ENCODE measurements around the gene KIFC3. TPM values are rescaled to one million over a fixed set of nuclear protein-coding genes. Genes with fewer than 3 reads are reported as not detected.

The KIFC3 gene
- total and polyA plus RNA-seq, 2 donors (not counting 1 experiment from before 2014, with no cell fraction given): 0.07 to 0.67 TPM

DNA sequence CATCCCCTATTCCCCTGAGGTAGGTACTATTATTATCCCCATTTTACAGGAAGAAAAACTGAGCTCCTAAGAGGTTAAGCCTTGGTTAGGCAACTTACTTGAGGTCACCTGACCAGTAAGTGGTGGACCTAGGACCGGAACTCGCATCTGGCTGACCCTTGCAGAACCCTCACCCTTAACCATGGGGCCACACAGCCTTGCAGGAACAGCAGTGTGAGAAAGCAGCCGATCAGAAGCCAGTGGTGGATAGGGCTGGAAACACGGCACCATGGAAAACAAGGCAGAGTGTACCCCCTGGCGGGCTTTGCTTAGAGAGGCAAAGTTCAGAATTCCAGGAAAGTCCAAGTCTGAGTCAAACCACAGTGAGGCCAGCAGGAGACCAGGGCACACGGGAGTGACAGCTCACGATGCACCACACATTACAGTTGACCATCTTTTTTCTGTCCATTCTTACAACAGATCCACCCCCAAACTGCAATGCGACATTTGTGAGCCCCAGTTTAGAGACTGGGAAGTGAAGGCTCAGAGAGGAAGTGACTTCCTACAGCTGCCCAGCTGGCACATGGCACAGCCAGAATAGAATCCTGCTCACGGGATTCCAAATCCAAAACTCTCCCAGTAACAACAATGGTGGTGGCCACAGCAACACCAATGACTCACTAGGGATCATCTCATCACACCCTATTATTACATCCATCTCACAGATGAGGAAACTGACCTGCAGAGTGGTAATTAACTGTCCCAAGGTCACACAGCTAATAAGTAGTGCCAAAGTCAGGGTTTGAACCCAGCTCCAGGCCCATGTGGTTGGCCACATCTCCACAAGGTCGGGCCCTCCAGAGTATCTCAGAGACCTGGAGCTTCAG lies 20.3 kb downstream of the KIFC3 start:
- TF ChIP-seq CTCF (IDR thresholded peaks at IDR 0.05) (no peak), EZH2 (IDR thresholded peaks at IDR 0.05; ENCODE audit: borderline replicate concordance, insufficient read depth, low read depth, low read length, poor library complexity, severe bottlenecking) (no peak)
- H3K4me3 ChIP-seq (ENCODE audit: control extremely low read depth in 1 of 5, extremely low read depth in 1 of 5, insufficient read depth in 1 of 5, low read depth in 2 of 5, low read length in 4 of 5): no peak overlapping the region
- no peak overlapping the region for H3K27ac ChIP-seq (ENCODE audit: low read length in 2 of 2)
- H3K27me3 Mint-ChIP-seq: peaks cover 4% of the 10 kb centered on the region
- H3K36me3 ChIP-seq (replicated peaks in 1 of 2; ENCODE audit: control extremely low read depth in 1 of 2, control insufficient read depth in 1 of 2, extremely low read depth in 1 of 2, insufficient read depth in 2 of 2, low read length in 1 of 2): no peaks in the 10 kb centered on the region
- H3K9me3 Mint-ChIP-seq (ENCODE audit: insufficient read depth): no peaks in the 10 kb centered on the region
- H3K4me1 ChIP-seq (ENCODE audit: control insufficient read depth in 2 of 2, insufficient read depth in 2 of 2, low read length in 2 of 2): no peaks in the 10 kb centered on the region
- no peaks in the 10 kb centered on the region for H3K79me2 ChIP-seq (ENCODE audit: control insufficient read depth, insufficient read depth, low read length)
- intact Hi-C loops (cut with micrococcal nuclease): no loop called here
- POLR2A ChIA-PET: no interaction called here
- H3K4me3 Mint-ChIP-seq: no peak overlapping the region
- H3K9ac ChIP-seq (ENCODE audit: low read length): no peak overlapping the region
- H2AFZ ChIP-seq (ENCODE audit: insufficient read depth, low read depth, low read length, poor library complexity, severe bottlenecking): no peak overlapping the region
- 93% methylated on average over 8 of the region's 10 CpGs for WGBS (ENCODE audit: insufficient coverage)
- DNase-seq: no peak
- no peaks in the 10 kb centered on the region for H3K27me3 ChIP-seq (replicated peaks in 1 of 4; ENCODE audit: control extremely low read depth in 1 of 4, control insufficient read depth in 3 of 4, insufficient read depth in 4 of 4, low read length in 3 of 4)
- no peaks in the 10 kb centered on the region for H3K9me3 ChIP-seq (ENCODE audit: control extremely low read depth in 1 of 3, control insufficient read depth in 2 of 3, insufficient read depth in 1 of 3, low read length in 2 of 3)
- no peak overlapping the region for H3K4me2 ChIP-seq (replicated peaks; ENCODE audit: low read depth, low read length, poor library complexity, severe bottlenecking)
- CTCF ChIA-PET: no interaction called here
- no peaks in the 10 kb centered on the region for H4K20me1 ChIP-seq (ENCODE audit: control insufficient read depth, insufficient read depth, low read length, poor library complexity, severe bottlenecking)
- H3K4me1 Mint-ChIP-seq: no peaks in the 10 kb centered on the region
- no peak for ATAC-seq (ENCODE audit: low read depth)
- H3K27ac Mint-ChIP-seq: no peak overlapping the region

GRCh38 chr16:57781349-57781740 lies 20.9 kb downstream of the KIFC3 start:
- no peak for ATAC-seq (ENCODE audit: low read depth)

More at GRCh38 chr16:57781349-57781740, 20.9 kb downstream of the KIFC3 start:
- Histone ChIP-seq H4K20me1 (ENCODE audit: control insufficient read depth, insufficient read depth, low read length, poor library complexity, severe bottlenecking) (no peaks in the 10 kb centered on the region), H3K9ac (ENCODE audit: low read length) (no peak overlapping the region), H3K36me3 (replicated peaks in 1 of 2; ENCODE audit: control extremely low read depth in 1 of 2, control insufficient read depth in 1 of 2, extremely low read depth in 1 of 2, insufficient read depth in 2 of 2, low read length in 1 of 2) (no peaks in the 10 kb centered on the region), H3K4me1 (ENCODE audit: control insufficient read depth in 2 of 2, insufficient read depth in 2 of 2, low read length in 2 of 2) (no peaks in the 10 kb centered on the region), H3K4me3 (ENCODE audit: control extremely low read depth in 1 of 5, extremely low read depth in 1 of 5, insufficient read depth in 1 of 5, low read depth in 2 of 5, low read length in 4 of 5) (no peak overlapping the region), H3K9me3 (ENCODE audit: control extremely low read depth in 1 of 3, control insufficient read depth in 2 of 3, insufficient read depth in 1 of 3, low read length in 2 of 3) (no peaks in the 10 kb centered on the region), H3K79me2 (ENCODE audit: control insufficient read depth, insufficient read depth, low read length) (no peaks in the 10 kb centered on the region), H3K27me3 (replicated peaks in 1 of 4; ENCODE audit: control extremely low read depth in 1 of 4, control insufficient read depth in 3 of 4, insufficient read depth in 4 of 4, low read length in 3 of 4) (no peaks in the 10 kb centered on the region), H2AFZ (ENCODE audit: insufficient read depth, low read depth, low read length, poor library complexity, severe bottlenecking) (no peak overlapping the region), H3K4me2 (replicated peaks; ENCODE audit: low read depth, low read length, poor library complexity, severe bottlenecking) (no peak overlapping the region), H3K27ac (ENCODE audit: low read length in 2 of 2) (no peak overlapping the region)
- Mint-ChIP-seq H3K4me1 (no peaks in the 10 kb centered on the region), H3K9me3 (ENCODE audit: insufficient read depth) (no peaks in the 10 kb centered on the region), H3K27ac (no peak overlapping the region), H3K27me3 (peaks cover 4% of the 10 kb centered on the region), H3K4me3 (no peak overlapping the region)
- no CpG with 5 or more reads among the region's 1 CpG for WGBS (ENCODE audit: insufficient coverage)
- ChIA-PET CTCF (no interaction called here), POLR2A (no interaction called here)
- intact Hi-C loops (cut with micrococcal nuclease): no loop called here
- TF ChIP-seq EZH2 (IDR thresholded peaks at IDR 0.05; ENCODE audit: borderline replicate concordance, insufficient read depth, low read depth, low read length, poor library complexity, severe bottlenecking): no peak
- no peak for TF ChIP-seq CTCF (IDR thresholded peaks at IDR 0.05)
- DNase-seq: no peak
